CD4-positive, alpha-beta T cell treated with Interleukin-15 for 1 hour (primary cell): ENCODE measurements around the gene SPI1.

ENCODE experiments used
- DNase-seq: peaks from one replicate; pipeline ENCODE4 v3.0.0-alpha.2; 2020

The SPI1 gene

GRCh38 chr11:47378010-47378835, at the start of gene SPI1:
Gene SPI1 (minus strand): TSS chr11:47378547. CDS start chr11:47378353, 194 bp downstream.
- peak; percentile 85 for DNase-seq

DNA sequence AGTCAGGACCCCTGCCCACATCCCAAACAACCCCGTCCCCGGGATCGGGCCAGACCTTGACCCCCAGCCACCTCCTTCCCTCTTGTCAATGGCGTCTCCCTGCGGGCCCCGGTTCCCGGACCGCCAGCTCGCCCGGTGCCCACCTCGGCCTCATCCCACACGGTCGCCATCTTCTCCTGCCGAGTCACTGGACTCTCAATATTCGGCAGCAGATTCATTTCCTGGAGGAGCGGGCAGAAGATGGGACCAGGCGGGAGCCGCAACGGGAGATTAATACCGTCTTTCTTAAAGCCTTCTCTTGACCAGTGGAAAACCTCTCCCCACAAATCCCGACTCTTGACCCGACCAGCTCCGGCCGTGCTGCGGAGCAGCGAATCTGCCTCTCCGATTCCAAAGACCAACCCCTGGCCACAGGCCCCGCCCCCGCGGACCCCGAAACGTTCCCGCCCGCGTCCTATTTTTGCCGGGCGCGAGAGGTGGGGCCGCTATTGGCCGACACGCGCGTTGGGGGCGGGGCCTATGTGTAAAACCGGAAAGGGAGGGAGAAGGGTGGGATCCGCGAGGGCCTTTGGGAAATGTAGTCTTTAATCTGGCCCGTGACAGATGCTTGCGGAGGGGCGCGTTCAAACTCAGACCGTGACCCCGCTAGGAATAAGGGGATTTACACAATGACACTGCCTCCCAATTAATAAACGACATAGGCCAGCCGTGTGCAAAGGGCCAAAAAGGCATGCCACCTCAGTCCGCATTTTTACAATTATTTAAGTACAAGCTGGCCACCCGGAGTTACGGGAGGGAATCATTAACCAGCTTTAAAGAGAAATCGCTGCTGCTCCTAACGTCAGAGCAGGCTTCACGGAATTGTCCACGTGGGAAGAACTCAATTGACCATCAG, 48.0 kb upstream of the SPI1 start, which contains the start of gene PSMC3:
TSS of gene PSMC3 (minus strand) at position 378 of the 895 bp plus-strand sequence. CDS start at position 218, 160 bp downstream.
- DNase-seq = peak; percentile 96

DNA sequence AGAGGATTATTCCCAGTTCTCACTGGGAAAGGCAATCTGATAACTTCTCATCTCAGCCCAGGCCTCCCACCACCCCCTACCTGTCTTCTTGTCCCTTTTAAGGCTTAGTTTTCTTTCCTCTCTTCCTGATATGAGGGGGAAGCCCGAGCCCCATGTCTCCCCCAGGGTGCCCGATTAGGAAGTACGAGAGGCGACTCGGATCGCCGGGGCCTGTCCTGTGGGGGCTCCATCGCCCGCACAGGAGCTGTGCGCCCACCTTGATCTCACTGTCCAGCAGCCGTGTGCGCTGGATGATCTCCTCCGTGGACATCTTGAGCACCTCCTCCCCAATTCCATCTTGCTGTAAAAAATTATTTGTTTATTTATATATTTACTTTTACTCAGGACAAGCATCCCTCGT, 47.3 kb upstream of the SPI1 start:
- DNase-seq = no peak

- no peak for DNase-seq
Observed at GRCh38 chr11:47418454-47419259, 40.3 kb upstream of the SPI1 start.

GRCh38 chr11:47417712-47418111, 39.4 kb upstream of the SPI1 start:
- no peak for DNase-seq

- DNase-seq = no peak
Observed at GRCh38 chr11:47415949-47416472, 37.7 kb upstream of the SPI1 start.

GRCh38 chr11:47415091-47415854, 36.9 kb upstream of the SPI1 start:
- no peak for DNase-seq

GRCh38 chr11:47414685-47415070, 36.3 kb upstream of the SPI1 start:
- DNase-seq = no peak

- no peak for DNase-seq
Observed at GRCh38 chr11:47413908-47414684, 35.7 kb upstream of the SPI1 start.

GRCh38 chr11:47413351-47413750, 35.0 kb upstream of the SPI1 start:
- no peak for DNase-seq

DNA sequence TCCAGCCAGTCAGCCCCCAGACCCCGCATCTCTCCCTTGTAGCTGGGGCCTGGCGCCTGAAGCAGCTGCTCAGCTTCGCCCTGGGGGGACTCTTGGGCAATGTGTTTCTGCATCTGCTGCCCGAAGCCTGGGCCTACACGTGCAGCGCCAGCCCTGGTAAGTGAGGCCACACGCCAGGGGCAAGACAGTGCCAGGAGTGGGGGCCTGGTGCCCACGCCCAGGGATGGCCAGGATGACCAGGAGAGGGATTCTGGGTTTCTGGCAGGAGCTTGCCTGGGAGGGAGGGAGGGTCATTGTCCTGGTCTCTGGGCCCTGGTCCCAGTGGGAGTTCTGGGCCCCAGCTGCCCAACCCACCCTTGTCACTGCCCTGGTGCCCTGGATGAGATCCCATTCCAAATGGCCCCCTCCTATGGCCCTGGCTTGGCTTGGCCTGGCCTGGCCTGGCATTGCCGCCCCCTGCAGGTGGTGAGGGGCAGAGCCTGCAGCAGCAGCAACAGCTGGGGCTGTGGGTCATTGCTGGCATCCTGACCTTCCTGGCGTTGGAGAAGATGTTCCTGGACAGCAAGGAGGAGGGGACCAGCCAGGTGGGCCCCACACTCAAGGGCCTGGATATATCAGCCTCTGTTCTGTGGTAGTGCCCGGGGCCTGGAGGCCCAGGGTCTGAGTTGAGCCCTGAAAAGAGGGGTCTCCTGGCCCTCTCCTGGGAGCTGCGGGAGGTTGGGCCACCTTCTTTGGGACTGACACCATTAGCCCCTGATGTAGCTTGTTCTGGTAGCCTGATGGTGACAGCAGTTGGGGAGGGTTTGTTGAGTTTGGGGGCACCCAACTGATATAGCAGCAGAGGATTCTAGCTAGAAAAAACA, 33.8 kb upstream of the SPI1 start:
- DNase-seq = peak; percentile 53

DNA sequence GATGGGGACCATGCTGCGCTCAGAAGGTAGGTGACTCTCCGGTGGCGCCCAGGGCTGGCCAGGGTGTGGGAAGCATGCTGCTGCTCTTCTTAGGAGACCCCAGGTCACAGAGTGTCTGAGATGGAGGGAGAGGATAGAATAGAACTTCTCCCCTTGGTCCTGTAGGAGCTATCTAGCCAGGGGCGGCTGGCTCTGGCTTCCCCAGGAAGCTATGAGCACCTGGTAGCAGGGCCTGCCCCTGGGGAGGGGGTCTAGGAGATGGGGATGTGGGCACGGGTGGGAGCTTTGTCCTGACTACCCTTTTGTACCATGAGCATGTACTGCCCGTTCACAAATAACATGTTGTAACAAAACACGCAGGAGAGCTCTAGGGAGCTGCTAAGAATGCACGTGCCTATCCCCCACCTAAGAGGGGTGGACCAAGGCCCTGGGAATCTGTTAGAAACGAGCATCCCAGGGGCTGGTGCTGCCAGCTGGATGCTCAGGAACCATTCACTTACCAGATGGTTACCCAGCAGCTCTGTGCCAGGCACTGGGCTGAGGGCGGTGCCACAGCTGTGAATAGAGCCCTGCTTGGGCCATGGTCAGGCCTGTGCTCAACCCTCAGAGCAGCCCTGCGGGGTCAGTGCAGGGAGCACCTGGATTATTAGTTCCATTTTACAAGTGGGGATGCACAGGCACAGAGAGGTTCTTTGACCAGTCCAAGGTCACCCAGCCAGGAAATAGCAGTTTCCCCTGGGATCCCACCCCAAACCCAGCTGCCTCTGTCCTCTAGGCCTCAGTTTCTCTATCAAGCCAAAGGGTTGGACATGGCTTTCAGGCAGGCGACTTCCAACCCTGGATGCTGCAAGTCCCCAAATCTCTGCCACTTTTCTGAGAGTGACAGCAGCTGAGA, 32.3 kb upstream of the SPI1 start:
- no peak for DNase-seq

DNA sequence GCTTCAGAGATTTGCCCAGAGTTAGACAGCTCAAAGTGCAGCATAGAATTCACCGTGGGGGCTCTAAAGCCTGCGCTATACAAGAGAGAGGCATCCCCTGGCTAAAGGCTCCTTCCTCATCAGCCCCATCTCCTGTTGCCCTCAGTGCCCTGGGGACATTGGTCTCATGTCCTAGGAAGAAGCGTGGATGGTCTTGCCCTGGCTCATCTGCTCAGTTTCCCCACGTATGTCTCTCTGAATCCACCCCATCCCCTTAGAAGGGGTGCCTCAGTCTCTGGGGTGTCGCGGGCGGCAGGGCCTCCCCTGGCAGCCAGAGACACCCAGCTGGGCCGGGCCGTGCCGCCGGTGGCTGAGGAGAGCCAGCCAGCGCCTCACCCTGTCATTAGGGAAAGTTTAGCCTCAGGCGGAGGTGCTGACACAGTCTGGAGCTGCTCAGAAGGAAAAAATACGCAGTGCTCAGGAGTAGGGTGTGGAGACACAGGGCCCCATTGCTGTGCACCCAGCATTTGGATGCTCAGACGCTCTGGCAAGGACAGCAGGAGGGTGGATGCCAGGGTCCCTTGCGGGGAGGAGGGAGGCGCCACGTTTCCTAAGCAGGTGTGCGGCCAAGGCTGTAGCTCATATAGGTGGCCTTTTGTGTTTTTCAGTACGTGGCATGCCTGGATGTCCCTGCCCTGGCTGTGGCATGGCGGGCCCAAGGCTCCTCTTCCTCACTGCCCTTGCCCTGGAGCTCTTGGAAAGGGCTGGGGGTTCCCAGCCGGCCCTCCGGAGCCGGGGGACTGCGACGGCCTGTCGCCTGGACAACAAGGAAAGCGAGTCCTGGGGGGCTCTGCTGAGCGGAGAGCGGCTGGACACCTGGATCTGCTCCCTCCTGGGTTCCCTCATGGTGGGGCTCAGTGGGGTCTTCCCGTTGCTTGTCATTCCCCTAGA, 31.4 kb upstream of the SPI1 start:
- no peak for DNase-seq

GRCh38 chr11:47408598-47409439, 30.5 kb upstream of the SPI1 start:
- no peak for DNase-seq

GRCh38 chr11:47407746-47408590, 29.6 kb upstream of the SPI1 start, which contains the start of gene SLC39A13:
Gene SLC39A13 (plus strand): TSS chr11:47408590. CDS start chr11:47410095, 1,505 bp downstream.
- DNase-seq = peak; percentile 94
